HG02678 (cell line): ENCODE results near the gene C2CD4B.

ENCODE experiments used
- ATAC-seq: cut with Tn5 transposase; IDR thresholded peaks from one replicate; pipeline ENCODE4 v1.9.1; 2021; ENCODE audit warnings: mild to moderate bottlenecking, moderate library complexity; ENCODE audit not compliant: unreplicated experiment

The C2CD4B gene

DNA sequence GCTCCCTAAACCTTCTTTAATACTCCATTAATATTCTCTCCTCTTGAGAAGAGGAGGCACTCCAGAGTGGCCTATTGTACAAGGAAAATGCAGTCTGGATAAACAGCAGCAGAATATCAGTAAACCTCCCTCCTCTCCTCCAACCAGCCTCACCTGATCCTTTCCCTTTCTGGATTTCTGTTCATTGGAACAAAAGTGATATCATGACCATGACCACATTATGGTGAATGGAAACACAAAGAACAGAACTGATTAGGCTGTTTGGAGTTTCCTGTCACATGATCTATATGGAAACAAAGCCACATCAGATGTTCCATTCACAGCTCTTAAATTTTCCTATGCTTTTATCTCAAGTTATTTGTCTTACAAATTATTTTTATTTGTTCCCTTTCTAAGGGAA, 14.6 kb downstream of the C2CD4B start:
- no peak for ATAC-seq

DNA sequence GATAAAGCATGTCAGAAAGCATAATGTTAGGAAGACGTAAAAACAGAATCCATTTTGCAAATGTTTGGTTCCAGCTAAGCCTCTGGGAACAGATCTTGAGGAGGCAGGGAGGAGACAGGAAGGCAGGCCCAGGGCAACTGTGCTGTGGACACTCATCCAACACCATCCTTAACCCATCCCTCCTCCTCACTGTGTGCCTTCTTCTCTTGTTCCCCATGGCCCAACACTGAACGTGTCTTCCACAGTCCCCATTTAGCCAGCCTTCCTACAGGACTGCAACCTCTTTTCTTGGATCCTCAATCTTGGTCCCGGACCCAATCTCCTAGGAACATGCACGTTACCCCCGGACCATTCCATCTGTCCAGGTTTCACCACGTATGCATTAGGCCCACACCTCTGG, 15.4 kb downstream of the C2CD4B start:
- no peak for ATAC-seq

DNA sequence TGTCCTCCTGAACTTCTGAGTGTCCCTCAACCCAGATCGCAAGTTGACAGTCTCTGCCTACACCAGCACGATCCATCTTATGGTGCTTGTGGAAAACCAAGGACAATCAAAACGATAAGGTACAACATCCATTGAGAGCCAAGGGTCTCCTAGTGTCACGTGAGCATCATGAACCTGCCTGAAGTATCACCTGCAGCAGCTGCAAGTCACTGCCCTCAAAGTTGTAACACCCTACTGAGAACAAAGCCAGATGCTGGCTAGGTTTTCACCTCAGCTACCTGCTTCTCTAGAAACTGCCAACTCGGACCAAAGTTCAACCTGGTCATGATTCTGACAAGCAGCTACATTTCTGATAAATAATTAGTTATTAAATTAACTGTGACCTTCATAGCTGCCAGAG, 17.5 kb downstream of the C2CD4B start:
- no peak for ATAC-seq

DNA sequence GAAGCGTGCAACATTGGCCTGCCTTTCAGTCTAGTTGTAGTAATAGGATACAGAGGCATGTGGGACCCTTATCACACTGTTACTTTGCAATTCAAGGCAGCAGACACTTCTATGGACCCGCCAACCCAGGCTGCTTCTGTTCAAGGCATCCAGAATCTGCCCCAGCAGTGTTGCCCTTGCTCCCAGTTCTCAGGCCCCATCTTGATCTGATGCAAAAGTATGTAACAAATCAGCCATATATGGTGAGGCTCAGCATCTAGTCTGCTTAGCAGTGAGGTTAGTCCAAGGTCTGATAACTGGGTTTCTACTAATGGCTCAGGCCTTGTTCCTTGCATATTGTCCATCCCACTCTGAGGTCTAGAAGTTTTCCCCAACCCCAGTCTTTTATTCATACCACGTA, 17.9 kb downstream of the C2CD4B start:
- no peak for ATAC-seq

DNA sequence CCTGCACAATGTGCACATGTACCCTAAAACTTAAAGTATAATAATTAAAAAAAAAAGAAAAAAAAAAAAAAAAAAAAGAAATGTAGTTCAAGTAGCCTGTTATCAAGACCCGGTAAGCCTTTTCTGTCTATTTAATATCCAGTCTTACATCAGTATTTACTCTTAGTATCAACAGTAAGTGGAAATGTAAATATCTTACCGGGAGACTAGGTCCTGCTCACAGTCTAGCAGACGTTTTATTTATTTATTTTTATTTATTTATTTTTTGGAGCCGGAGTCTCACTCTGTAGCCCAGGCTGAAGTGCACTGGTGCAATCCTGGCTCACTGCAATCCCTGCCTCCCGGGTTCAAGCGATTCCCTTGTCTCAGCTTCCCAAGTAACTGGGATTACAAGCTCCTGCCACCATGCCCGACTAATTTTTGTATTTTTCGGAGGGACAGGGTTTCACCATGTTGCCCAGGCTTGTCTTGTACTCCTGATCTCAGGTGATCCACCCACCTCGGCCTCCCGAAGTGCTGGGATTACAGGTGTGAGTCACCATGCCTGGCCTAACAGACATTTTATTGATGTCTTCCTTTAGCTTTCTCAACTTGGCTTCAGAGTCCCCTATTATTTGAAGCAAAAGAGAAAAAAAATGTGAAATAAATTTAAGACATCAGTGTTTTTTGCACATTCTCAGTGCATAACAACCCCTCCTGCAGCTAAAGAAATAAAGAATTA, 19.9 kb downstream of the C2CD4B start:
- no peak for ATAC-seq

DNA sequence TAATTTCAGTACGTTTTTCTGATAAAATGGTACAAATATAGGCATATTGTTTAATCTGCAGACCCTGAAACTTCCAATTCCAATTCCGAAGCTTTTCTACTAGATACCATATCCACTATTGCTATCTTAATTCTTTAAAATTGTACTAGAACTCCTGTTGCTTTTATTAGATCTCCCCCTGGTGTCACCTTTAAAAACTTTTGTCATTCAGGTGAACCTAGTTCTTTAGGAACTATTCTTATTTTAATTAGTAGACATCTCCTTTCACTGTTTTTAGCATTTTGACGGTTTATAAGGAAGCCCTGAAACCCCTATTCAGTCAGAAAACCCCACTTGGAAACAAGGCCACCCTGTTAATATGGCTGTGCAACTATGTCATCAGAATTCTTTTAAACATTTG, 22.3 kb downstream of the C2CD4B start:
- no peak for ATAC-seq

DNA sequence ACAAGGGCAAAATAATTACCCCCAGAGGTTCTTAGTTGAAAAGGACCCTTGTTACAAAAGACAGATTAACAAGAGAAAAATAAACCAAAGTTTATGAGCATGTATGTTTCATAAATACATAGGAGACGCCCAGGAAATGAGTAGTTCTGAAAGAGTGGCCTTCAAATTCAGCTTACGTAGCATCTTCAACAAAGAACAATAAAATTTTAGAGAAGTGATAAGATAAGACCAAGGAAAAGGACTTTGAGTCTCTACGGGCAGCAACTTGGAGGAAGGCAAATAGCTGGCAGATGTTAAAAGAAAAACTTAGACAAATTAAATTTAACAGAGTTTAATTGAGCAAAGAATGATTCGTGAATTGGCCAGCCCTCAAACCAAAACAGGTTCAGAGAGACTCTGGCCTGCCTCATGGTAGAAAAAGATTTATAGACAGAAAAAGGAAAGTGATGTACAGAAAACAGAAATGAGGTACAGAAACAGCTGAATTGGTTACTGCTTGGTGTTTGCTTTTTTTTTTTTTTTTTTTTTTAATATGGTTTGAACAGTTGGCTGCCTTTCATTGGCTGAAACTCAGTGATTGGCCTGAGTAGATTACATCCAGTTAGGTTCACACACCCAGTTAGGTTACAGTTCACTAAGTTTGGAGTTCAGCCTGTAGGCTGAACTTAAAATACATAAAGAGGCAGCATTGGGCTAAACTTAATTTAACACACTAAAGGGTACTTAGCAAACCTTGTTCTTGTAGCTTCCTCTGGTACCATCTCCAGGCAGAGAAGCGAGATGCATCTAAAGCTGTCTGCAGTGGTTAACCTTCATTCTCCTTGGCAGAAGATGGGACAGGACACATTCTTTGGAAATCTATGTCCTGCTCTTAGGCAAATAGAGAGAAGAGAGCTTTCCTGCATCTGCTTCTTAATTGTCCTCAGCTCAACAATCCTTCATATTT, 23.2 kb downstream of the C2CD4B start:
- no peak for ATAC-seq

DNA sequence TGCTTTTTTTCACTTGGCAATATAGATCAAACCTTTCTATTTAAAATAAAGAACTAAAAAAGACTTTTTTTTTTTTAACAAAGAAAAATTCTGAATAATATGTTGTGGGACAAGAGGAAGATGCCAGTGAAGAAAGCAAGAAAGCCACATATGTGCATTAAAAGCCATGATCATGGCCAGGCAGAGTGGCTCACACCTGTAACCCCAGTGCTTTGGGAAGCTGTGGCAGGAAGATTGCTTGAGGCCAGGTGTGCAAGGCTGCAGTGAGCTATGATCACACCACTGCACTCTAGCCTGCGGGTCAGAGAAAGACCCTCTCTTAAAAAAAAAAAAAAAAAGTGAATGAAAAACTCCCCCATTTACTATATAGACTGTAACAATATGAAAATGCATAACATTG, 23.9 kb downstream of the C2CD4B start:
- no peak for ATAC-seq

DNA sequence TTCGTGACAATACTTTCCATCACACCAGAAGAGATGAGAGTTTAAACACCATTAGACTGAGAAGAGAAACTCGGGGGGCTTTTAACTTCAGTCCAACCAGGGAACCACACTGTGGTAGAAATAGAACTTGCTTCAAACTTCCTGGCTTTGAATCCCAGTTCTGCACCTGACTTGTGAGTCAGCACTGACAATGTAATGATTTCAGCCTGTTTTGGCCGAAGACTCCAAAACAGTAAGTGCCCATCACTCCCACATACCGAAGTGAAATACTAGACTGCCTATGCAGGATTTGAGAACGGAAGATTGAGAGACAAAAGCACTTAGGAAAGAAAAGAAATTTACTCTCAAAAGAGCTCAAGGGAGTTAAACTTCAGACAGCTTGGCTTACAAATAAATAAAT, 27.0 kb downstream of the C2CD4B start:
- no peak for ATAC-seq

DNA sequence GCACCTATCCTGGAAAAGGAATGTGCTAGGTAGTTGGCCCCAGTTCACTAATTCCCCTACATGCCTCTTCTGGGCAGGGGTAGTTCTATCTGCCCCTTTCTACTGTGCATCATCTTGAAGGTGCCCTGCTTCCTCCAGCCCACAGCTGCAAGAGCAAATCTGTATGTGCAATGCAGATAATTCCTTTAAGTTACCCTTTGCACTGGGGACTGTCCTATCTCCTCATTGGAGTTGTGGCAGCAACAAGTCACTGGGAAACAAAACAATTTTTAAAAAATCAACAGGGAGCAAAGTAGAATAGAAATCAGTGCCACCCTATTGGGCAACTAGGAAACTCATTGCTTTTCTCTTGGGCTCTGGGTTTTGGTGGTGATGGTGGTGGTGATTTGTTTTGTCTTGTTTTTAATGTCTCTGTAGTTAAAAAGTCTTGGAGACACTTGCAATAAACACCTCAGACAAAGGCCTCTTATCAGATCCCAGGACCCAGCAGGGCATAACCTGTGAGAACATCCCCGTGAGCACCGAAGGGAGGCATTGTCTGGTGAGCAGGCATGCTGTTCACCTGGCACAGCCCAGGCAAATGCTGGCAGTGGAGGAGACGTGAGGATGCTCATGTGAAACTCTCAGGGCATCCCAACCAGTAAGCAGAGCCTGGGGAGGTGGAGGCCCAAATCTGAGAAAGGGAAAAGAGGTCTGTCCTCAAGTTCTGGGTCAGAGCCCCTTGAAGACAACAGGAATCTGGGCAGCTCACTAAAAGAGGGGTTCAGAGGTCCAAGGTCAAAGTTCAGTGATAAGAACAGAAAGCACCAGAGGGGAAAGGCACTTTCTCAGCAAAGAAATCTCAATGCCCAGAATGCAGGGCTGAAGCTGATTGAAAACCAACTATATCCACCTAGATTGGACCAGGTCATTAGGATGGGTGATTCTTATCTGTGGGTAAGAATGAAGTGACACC, 27.9 kb downstream of the C2CD4B start:
- ATAC-seq = no peak

DNA sequence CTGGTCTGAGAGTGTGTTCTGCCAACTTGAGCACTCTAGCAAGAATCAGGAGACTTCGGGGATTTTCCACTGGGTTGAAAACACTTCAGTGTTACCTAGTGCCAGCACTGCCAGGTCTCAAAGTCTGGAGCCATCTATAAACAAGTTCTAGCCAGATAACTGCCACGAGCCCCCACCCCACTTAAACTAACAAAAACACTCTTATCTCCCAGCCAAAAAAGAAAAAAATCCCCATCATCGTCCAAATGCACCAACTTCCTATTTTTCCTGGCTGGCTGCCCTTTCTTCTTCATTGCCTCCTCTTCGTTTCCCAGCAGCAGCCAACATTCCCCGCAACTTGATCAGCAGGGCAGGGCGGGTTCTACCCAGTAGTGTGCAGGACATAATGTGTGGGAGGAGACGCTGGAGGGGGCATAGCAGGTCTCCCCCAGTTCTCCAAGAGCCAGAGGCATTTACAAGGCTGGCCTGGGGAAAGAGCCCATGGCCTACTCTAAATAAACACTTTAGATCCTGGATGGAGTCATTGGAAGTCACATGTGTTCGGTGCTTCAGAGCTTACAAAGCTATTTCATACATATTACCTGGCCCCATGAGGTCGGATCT, 29.5 kb downstream of the C2CD4B start:
- ATAC-seq = no peak

DNA sequence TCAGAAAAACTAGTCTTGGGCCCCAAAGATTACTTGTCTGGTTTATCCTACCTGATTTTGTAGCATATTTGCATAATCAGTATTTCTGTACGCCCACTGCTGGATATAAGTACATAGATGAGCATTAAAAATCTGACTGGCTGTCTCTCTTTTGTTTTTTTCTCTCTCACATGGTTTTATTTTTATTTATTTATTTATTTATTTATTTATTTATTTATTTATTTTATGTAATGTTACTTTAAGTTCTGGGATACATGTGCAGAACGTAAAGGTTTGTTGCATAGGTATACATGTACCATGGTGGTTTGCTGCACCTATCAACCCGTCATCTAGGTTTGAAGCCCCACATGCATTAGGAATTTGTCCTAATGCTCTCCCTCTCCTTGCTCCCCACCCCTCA, 31.9 kb downstream of the C2CD4B start:
- no peak for ATAC-seq

DNA sequence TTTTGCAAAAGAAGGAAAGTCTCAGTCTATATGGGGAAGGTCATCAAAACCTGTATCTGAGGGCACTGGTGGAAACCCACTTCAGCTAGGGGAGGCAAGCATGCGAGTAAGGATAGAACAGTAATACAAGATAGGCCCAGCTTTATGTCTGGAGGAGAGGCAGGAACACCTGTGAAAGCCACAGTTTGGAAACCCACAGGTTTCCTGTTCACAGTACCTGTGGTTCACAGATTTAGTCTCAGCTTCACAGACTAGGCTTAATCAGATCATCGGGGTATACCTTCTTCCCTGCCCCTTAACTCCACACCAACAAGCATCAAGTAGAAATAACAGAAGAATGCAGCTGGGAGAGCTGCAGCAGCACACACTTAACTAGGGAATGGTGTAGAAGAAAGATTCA, 36.2 kb downstream of the C2CD4B start:
- no peak for ATAC-seq

DNA sequence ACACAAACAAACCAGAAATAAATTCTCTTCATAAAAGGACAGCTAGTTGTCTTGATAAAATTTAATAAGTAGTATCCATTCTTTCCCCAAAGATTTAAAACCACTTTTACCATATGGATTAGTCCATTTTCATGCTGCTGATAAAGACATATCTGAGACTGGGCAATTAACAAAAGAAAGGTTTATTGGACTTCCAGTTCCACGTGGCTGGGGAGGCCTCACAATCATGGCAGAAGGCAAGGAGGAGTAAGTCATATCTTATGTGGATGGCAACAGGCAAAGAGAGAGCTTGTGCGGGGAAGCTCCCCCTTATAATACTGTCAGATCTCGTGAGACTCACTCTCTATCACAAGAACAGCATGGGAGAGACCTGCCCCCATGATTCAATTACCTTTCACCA, 38.7 kb downstream of the C2CD4B start:
- ATAC-seq = no peak

DNA sequence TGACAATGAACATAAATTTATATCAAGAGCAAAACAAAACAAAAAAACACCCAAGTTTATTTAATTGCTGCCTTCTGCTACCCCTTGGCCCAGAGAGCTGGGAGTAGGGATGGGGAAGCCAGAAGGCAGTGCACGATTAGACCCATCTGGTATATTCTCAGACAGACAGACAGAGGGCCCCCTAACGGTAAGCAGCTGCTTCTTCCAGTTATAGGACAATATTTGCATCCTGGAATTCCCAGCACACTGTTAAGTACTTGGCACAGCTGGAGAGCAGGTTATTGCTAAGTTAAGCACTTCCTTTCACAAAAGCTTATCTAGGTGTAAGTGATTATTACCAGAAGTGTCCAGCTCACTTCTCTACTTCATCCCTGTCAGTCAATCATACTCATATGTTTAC, 39.3 kb downstream of the C2CD4B start:
- ATAC-seq = no peak

DNA sequence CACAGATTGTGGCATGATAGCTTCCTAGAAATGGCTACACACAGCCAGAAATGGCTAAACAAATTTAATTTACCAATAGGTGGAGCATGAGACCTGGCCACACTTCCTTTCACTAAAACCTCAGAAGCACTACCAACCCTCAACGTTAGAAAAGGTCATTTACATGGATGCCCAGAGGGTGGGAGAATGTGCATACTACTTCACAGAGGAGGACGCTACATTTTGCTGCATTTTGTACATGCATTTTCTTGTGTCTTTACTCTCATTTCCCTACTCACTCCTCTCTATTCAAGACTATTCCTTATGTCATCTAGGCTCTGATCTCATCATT, 40.1 kb downstream of the C2CD4B start:
- ATAC-seq = no peak

DNA sequence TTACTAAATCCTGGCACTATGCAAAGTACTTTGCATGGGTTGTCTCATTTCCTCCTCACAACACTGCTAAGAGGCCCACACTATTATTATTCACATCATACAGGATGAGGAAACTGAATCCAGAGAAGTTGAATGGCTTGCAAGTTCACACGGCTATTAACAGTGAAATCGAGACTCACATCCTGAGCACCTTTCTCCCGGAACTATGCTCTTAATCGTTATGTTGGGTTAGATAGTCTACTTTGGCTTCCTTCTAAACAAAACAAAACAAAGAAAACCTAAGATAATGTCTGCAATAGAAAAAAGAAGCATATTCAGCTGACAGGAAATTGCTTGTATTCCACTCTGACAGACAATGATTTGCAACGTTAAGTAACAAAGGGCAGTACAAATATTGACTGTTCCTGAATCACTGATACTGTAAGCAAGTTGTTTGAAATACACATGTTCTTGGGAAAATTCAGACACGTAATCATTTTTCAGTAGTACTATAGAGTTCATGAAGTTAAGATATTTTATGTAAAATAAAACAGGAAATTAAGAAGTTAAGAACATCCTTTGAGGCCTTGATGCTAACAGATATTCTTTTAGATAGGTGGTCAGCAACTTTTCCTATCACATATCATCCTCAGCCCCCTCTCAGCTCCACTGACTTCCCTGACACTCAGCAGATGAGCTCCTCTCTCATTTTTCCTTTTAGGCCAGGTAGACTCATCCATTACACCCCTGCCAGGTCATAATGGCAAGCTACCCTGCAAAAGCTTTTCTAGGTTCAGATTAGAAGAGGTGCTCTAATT, 40.7 kb downstream of the C2CD4B start:
- ATAC-seq = no peak

DNA sequence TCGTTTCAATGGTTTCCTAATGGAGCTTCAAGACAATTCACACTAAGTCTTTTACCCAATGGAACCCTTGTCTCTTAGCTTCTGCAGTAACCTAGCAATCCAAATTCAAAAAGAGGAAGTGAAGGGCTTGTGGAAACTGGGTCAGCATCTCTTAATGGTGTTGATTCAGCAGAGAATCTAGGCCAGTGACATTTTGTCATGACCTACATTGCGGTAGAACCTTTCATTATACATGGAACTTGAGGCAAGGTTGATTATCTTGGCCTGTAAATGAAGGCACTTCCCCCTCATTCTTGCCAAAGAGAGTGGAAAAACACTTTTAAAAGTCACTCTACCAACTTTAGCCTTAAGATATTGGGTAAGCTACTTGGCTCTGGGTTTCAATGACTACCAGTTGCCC, 42.8 kb downstream of the C2CD4B start:
- no peak for ATAC-seq

DNA sequence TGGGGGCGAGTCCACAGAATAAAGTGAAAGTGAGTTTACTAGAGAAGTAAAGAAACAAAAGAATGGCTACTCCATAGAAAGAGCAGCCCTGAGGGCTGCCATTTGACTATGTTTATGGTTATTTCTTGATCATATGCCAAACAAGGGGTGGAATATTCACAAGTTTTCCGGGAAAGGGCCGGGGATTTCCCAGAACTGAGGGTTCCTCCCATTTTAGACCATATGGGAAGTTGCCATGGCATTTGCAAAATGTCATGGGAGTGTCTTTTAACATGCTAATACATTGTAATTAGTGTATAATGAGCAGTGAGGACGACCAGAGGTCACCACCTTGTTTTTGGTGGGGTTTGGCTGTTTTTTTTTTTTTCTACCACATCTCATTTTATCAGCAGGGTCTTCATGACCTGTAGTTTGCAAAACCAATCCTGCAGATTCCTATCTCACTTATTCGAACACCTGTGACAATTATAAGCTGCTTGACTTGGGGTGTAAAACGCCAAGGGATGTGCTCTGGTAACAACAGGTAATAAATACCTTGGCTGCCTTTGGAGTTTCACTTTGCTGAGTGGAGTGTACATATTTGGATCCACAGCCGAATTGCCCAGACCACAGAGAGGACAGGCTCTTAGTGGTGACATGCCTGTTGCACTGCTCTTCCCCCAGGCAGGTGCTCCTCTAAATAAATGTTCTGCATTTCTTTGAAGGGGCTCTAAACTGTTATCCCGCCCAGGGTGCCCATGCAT, 43.6 kb downstream of the C2CD4B start:
- ATAC-seq = no peak
